Stimulated activated CD8-positive, alpha-beta memory T cell treated with anti-CD3 and anti-CD28 coated beads, Interleukin-15, amount 100 ng/mL, for 24 hours (primary cell): ENCODE results near the gene CLK3.
A peak's percentile ranks its signal among the peaks of the same experiment; 100 is the strongest.

Experiments used
- DNase-seq: peaks from one replicate; pipeline ENCODE4 v3.0.0-alpha.2; 2020; ENCODE audit warnings: low read depth

CLK3 gene

DNA sequence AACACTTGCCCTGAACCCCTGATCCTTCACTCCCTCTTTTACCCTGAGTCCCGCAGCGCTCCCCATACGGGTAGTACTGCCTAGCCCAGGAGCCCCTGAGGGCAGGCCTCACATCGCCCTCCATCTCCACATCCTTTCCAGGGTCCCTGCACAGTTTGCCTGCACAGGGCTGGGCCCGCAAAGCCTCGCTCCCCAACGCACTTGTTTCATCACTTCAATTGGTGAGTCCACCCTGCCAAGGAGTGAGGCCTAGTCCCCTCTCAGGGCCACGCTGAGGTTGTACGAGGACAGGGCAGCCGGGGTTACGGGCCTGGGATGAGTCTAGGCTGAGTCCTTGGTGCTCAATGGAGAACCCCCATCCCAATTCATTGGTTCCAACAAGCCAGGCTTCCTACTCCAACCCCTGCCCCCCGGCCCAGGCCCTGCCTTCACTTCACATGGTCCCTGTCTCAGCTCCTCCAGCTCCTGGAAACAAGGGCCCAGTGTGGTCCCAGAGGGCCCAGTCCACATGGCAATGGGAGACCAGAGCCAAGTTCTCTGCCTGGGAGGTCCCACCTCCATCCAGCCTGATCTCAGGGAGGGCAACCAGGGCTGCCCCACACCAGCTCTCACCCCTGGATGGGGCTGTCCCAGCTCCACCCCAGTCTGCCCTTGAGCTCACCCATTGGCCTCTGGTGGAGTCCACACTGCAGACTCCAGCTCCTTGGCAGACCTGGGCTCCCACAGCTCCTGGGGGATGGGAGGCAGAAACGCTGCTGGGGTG is 12.4 kb upstream of the CLK3 start:
- no peak for DNase-seq

DNA sequence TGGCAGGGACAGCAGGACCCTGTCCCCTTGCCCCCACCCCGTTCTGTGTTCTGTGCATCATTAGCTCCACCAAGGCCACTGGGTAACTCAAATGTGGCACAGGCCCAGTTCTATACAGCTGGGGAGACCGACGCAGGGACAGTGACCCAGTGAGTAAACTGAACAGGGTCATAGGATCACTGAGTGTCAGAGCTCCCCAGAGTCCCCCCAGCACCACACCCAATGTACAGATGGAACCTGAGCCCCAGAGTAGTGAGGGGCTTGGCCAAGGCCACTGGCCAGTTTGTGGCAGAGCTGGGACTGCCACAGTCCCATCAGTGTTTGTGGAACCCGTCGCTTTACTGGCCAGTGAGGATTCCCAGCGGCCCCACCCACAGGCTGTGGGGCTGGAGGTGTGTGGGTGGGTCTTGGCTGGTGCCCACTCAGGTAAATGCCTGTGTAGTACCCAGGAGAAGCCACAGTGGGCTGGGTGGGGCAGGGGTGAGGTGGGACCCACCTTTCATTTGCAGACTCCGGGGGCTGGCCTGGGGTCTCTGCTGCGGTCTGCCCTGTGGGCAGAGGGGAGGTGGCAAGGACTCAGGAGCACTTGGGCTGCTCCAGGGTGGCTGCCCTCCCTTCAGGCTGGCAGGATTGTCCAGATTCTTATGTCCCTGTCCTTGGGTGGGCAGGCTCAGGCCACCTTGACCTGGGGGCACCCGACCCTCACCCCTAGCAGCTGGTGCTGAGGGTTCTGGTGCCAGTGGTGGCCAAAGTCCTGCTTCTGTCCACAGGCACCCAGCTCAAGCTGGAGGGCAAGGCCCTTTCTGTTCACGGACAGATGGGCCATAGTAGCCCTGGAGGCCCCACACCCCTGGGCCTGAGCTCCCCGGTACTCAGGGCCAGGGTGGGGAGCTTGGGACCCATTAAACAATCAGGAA is 11.6 kb upstream of the CLK3 start:
- no peak for DNase-seq

GRCh38 chr15:74604983-74605794 is 10.4 kb upstream of the CLK3 start:
- no peak for DNase-seq

- no peak for DNase-seq
Observed at GRCh38 chr15:74605795-74606150, 9.9 kb upstream of the CLK3 start.

DNA sequence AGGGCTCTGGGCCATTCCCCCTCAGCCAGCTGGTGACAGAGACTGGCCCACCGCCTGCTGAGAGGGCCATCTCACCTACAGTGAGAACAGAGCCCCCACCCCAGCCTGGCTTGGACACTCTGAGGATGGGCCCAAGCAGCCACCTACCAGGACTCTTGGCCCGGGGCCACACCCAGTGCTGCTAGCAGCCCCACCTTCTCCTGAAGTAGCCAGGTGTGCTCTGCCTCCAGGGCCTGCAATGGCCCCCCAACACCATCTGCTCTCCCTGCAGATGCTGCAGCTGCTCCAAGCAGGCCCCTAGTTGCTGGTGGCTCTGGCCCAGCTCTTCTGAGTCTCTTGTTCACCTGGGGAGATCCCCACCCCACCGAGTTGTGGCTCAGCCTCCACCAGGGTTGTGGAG is 6.8 kb upstream of the CLK3 start:
- no peak for DNase-seq

GRCh38 chr15:74609938-74610301 is 5.7 kb upstream of the CLK3 start:
- no peak for DNase-seq

GRCh38 chr15:74610302-74610951 is 5.2 kb upstream of the CLK3 start:
- DNase-seq, result no peak

GRCh38 chr15:74611341-74611740 is 4.3 kb upstream of the CLK3 start:
- no peak for DNase-seq

DNA sequence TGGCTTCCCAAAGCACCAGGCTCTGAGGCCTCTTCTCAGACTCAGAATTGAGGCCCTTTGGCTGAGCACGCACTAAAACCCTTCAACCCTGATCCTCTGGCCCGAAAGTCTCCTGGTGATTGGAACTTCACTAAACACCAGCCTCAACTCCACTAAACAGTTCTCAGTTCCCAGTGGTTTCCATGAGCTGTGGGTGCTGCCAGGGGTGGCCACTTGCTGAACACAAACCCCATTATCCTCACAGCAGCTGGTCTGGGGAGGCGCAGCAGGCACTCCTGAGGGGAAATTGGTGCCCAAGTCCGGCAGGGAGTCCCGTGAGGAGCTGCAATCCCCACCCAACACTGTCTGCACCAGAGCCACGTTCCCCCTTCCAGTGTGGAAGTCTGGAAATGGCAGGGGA is 3.8 kb upstream of the CLK3 start:
- no peak for DNase-seq

- no peak for DNase-seq
Observed at GRCh38 chr15:74612677-74613076, 3.0 kb upstream of the CLK3 start.

- no peak for DNase-seq
Observed at GRCh38 chr15:74613089-74613952, 2.3 kb upstream of the CLK3 start.

GRCh38 chr15:74613953-74614743 is 1.5 kb upstream of the CLK3 start:
- no peak for DNase-seq

GRCh38 chr15:74614744-74615507 is 710 bp upstream of the CLK3 start:
- DNase-seq, result peak; percentile 78

DNA sequence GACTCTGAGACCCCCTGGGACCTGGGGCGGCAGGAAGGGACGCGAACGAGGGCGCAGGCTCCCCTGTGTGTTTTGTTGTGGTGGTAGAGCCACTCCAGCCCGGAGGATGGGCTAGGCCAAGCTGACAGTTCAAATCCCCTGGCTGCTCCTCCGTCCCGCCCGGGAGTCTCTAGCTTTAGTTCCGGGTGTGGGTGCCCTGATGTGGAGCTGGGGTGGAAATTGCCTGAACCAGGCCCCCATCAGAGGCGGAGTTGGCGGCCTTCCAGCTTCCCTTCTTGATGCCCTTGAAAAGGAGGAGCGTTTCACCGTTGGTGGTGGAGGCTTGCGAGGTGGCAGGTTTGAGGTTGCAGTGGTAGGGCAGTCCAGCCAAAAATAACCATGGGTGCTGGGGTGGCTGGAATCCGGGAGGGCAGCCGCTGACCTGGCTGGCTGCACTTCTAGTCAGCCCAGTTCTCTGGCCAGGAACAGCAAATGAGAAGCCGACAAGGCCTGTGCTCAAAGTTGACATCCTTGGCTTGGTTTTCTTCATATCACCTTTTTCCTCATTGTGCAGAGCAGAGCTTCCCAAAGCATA is 817 bp downstream of the CLK3 start:
- DNase-seq, result no peak

DNA sequence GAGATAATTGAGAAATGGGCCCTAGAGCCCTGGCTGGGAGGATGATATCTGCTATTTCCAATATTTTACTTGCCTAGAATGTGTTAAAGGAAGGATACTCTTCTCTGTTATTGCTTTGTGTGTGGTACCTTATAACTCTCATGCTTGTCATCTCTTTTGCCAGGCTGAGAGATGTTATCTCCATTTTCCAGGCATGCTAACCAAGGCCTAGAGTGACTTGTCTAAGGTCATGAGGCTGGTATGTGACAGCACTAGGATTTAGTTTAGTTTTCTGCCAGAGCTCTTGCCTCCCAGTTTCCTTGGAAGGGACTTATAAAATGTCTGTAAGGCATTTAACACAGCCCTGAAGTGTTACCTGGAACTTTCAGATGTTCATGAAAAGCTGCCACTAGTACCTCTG is 1.4 kb downstream of the CLK3 start:
- no peak for DNase-seq

- DNase-seq, result no peak
Observed at GRCh38 chr15:74618841-74619596, 3.4 kb downstream of the CLK3 start.

DNA sequence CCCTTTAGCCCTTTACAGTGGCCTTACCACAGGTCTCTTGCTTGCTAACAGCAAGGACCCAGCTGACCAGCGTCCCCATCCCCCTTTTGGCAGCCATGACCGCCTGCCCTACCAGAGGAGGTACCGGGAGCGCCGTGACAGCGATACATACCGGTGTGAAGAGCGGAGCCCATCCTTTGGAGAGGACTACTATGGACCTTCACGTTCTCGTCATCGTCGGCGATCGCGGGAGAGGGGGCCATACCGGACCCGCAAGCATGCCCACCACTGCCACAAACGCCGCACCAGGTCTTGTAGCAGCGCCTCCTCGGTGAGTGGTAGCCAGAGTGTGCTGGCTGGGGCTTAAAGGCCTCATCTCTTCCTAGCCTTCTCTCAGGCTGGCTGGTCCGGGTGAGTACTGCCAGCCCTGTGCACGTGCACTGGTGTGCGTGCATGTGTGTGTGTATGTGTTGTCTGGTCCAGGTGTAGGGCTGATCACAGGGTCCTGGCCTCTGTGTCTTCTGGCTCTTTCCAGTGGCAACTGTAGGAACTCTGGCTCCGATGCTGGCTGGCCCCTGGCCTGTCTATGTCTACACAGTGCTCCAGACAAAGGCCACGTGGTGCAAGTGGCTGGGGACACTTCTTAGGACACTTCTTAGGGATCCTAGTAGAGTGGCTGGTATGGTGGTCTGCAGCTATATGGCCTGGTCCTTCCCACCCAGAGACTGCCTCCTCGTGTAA is 4.4 kb downstream of the CLK3 start:
- no peak for DNase-seq
